ENCODE data around the gene ENPEP.

- no peak for TF ChIP-seq CTCF (IDR thresholded peaks at IDR 0.05)
- TF ChIP-seq EP300 (IDR thresholded peaks at IDR 0.05), result no peak
- no peak for TF ChIP-seq POLR2A (IDR thresholded peaks at IDR 0.05)
- no peak for TF ChIP-seq POLR2AphosphoS5 (IDR thresholded peaks at IDR 0.05)
These were observed 113.3 kb downstream of the ENPEP start for GRCh38 chr4:110589297-110589696.

Data from stomach (tissue), 4 donors.